ENCODE results near the gene CABP1. TPM values are rescaled to one million over a fixed set of nuclear protein-coding genes. Genes with fewer than 3 reads are reported as not detected.

The CABP1 gene
- total RNA-seq, 4 donors from 2014 or later: 1.8 to 2.5 (median 2.5) TPM; not detected in 1

DNA sequence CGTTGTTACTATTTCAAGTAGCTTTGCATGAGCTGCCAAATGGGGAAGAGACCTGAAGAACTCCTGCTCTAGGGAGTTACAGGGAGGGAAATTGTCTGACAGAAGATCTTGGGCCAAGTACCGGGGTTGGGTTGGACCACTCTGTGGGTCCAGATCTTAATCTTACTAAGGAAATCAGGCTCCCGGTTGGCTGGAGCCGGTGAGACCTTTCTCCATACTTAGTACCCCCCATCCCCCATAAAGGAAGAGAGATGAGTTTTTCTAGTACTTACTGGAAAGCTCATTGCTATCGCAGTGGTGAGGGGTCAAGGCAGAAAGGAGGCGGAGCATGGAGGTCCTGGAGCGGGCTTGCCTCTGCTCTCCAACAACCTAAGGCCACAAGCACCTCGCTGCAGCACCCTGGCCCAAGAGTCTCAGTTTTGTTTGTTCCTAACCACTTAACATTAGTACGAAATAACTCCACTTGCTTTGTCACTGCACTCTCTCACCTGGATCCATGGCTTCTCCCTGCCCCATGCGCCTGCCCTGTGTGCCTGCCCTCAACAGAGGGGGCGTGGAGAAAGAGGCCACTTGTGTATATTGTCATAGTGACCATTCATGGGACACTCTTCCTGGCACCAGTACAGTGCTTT lies 63.0 kb downstream of the CABP1 start:
- intact Hi-C loops (cut with DNase I): no loop called here

GRCh38 chr12:120705618-120706017 lies 65.2 kb downstream of the CABP1 start:
- DNase-seq (ENCODE audit: extremely low spot score): no peak
- Histone ChIP-seq H3K36me3 (peaks cover 0 to 28% (median 22%) of the 10 kb centered on the region in 4 donors), H3K4me3 (no peak overlapping the region), H3K4me1 (peaks cover 7 to 28% (median 9%) of the 10 kb centered on the region in 4 donors), H3K9me3 (no peaks in the 10 kb centered on the region), H3K27me3 (no peaks in the 10 kb centered on the region), H3K27ac (replicated peaks in 1 of 4) (no peak overlapping the region)
- no peak for TF ChIP-seq EP300 (IDR thresholded peaks at IDR 0.05)
- TF ChIP-seq CTCF (IDR thresholded peaks at IDR 0.05): no peak
- TF ChIP-seq POLR2AphosphoS5 (IDR thresholded peaks at IDR 0.05): no peak
- no peak for TF ChIP-seq POLR2A (IDR thresholded peaks at IDR 0.05; ENCODE audit: low read depth)
- intact Hi-C loops (cut with DNase I): no loop called here
- 93% methylated on average over 1 of the region's 1 CpG for WGBS

More for the DNA sequence above, 63.0 kb downstream of the CABP1 start:
- Histone ChIP-seq H3K4me1 (peaks cover 7 to 44% (median 10%) of the 10 kb centered on the region in 4 donors), H3K4me3 (no peak overlapping the region), H3K27me3 (no peaks in the 10 kb centered on the region), H3K9me3 (no peaks in the 10 kb centered on the region), H3K36me3 (peaks cover 0 to 50% (median 40%) of the 10 kb centered on the region in 4 donors), H3K27ac (replicated peaks in 1 of 4) (no peak overlapping the region)
- TF ChIP-seq POLR2AphosphoS5 (IDR thresholded peaks at IDR 0.05): no peak
- no peak for TF ChIP-seq CTCF (IDR thresholded peaks at IDR 0.05)
- TF ChIP-seq POLR2A (IDR thresholded peaks at IDR 0.05; ENCODE audit: low read depth): no peak
- TF ChIP-seq EP300 (IDR thresholded peaks at IDR 0.05): no peak
- 87% methylated on average over 10 of the region's 11 CpGs for WGBS
- no peak for DNase-seq (ENCODE audit: extremely low spot score)

- Histone ChIP-seq H3K4me1 (peaks cover 9 to 24% (median 12%) of the 10 kb centered on the region in 4 donors), H3K36me3 (peaks cover 0 to 24% (median 19%) of the 10 kb centered on the region in 4 donors), H3K9me3 (no peaks in the 10 kb centered on the region), H3K4me3 (no peak overlapping the region), H3K27ac (replicated peaks in 1 of 4) (no peak overlapping the region), H3K27me3 (no peaks in the 10 kb centered on the region)
- DNase-seq (ENCODE audit: extremely low spot score): no peak
- intact Hi-C loops (cut with DNase I): no loop called here
- 84% methylated on average over 5 of the region's 5 CpGs for WGBS
- TF ChIP-seq POLR2A (IDR thresholded peaks at IDR 0.05; ENCODE audit: low read depth) (no peak), EP300 (IDR thresholded peaks at IDR 0.05) (no peak), POLR2AphosphoS5 (IDR thresholded peaks at IDR 0.05) (no peak), CTCF (IDR thresholded peaks at IDR 0.05) (no peak)
Measured at GRCh38 chr12:120706029-120706428, 65.6 kb downstream of the CABP1 start.

GRCh38 chr12:120708651-120709050 lies 68.2 kb downstream of the CABP1 start:
- Histone ChIP-seq H3K27me3 (no peaks in the 10 kb centered on the region), H3K4me1 (peaks cover 18 to 32% (median 29%) of the 10 kb centered on the region in 4 donors), H3K4me3 (no peak overlapping the region), H3K27ac (replicated peaks in 1 of 4) (no peak overlapping the region), H3K36me3 (peaks cover 0 to 15% (median 5%) of the 10 kb centered on the region in 4 donors), H3K9me3 (no peaks in the 10 kb centered on the region)
- TF ChIP-seq EP300 (IDR thresholded peaks at IDR 0.05) (no peak), POLR2A (IDR thresholded peaks at IDR 0.05; ENCODE audit: low read depth) (no peak), CTCF (IDR thresholded peaks at IDR 0.05) (no peak), POLR2AphosphoS5 (IDR thresholded peaks at IDR 0.05) (no peak)
- no peak for DNase-seq (ENCODE audit: extremely low spot score)
- intact Hi-C loops (cut with DNase I): no loop called here
- 63% methylated on average over 4 of the region's 4 CpGs for WGBS
